WI38 (cell line): ENCODE data around the gene THUMPD2.
"Not testable (repeated sequence)": the region's sequence is repeated elsewhere in the genome, so short reads cannot be mapped to it uniquely, and the experiment has no call there.

ENCODE experiments used
- H3K4me3 ChIP-seq: 2 replicates; pipeline ENCODE4 v1.5.1; 2011; ENCODE audit warnings: low read depth, mild to moderate bottlenecking, control low read depth, low read length
- CTCF ChIP-seq: IDR thresholded peaks from 2 replicates; pipeline ENCODE4 v1.5.1; 2012; ENCODE audit warnings: low read depth, mild to moderate bottlenecking, control low read depth, low read length

Gene THUMPD2

GRCh38 chr2:39800752-39801151 lies 21.7 kb upstream of the THUMPD2 start:
- no peak for TF ChIP-seq CTCF
- no peak overlapping the region for H3K4me3 ChIP-seq

- no peak overlapping the region for H3K4me3 ChIP-seq
- TF ChIP-seq CTCF, result no peak
Measured at GRCh38 chr2:39796134-39796533, 17.1 kb upstream of the THUMPD2 start.

- H3K4me3 ChIP-seq, result not testable (repeated sequence)
Measured at GRCh38 chr2:39790216-39790818, 11.3 kb upstream of the THUMPD2 start.

- H3K4me3 ChIP-seq, result no peak overlapping the region
- TF ChIP-seq CTCF, result no peak
Measured at GRCh38 chr2:39787950-39788349, 8.9 kb upstream of the THUMPD2 start.

GRCh38 chr2:39786761-39787522 lies 7.9 kb upstream of the THUMPD2 start:
- no peak overlapping the region for H3K4me3 ChIP-seq
- no peak for TF ChIP-seq CTCF

GRCh38 chr2:39782591-39782990 lies 3.5 kb upstream of the THUMPD2 start:
- TF ChIP-seq CTCF, result no peak
- H3K4me3 ChIP-seq, result no peak overlapping the region

GRCh38 chr2:39781697-39782096 lies 2.6 kb upstream of the THUMPD2 start:
- no peak for TF ChIP-seq CTCF

More at GRCh38 chr2:39781697-39782096, 2.6 kb upstream of the THUMPD2 start:
- no peak overlapping the region for H3K4me3 ChIP-seq
